ENCODE results near the gene GPR15LG. TPM values are rescaled to one million over a fixed set of nuclear protein-coding genes. Genes with fewer than 3 reads are reported as not detected.

GPR15LG gene
- total and polyA plus RNA-seq, 2 experiments from 2014 or later = not detected

- no peak for DNase-seq (ENCODE audit: low spot score)
- H3F3A ChIP-seq (replicated peaks; ENCODE audit: low read depth) = no peaks in the 10 kb centered on the region
- no peaks in the 10 kb centered on the region for H3K27me3 ChIP-seq (ENCODE audit: insufficient read depth)
- no peak overlapping the region for H3K4me3 Mint-ChIP-seq
- H3K9me2 ChIP-seq (ENCODE audit: insufficient read depth) = no peaks in the 10 kb centered on the region
- H3K27ac Mint-ChIP-seq = no peak overlapping the region
- no peak overlapping the region for H3K4me3 ChIP-seq
- no peaks in the 10 kb centered on the region for H3K79me2 ChIP-seq (replicated peaks; ENCODE audit: insufficient read depth)
- peaks cover 5% of the 10 kb centered on the region for H3K27me3 Mint-ChIP-seq (ENCODE audit: insufficient read depth, low read depth, poor library complexity)
- H3K4me1 ChIP-seq (ENCODE audit: insufficient read depth) = no peaks in the 10 kb centered on the region
- peaks cover 3% of the 10 kb centered on the region; the same call in 1 of the 3 replicates for H3K4me1 Mint-ChIP-seq
- H3K4me2 ChIP-seq = no peak overlapping the region
- no peak overlapping the region for H3K27ac ChIP-seq (ENCODE audit: low read depth)
- no peak for TF ChIP-seq EZH2phosphoT487 (IDR thresholded peaks at IDR 0.05; ENCODE audit: unreplicated experiment)
- no peak for TF ChIP-seq ETS1 (IDR thresholded peaks at IDR 0.05)
- no peak for TF ChIP-seq EZH2 (IDR thresholded peaks at IDR 0.05; ENCODE audit: low read depth, unreplicated experiment)
- H2AFZ ChIP-seq = no peak overlapping the region
- no peaks in the 10 kb centered on the region for H3K36me3 ChIP-seq (ENCODE audit: insufficient read depth)
- no peaks in the 10 kb centered on the region for H4K20me1 ChIP-seq (replicated peaks; ENCODE audit: insufficient read depth)
- H3K9me3 Mint-ChIP-seq = peaks cover 18% of the 10 kb centered on the region
- no peak for ATAC-seq
- peaks cover 5% of the 10 kb centered on the region; the same call in 1 of the 3 replicates for H3K36me3 Mint-ChIP-seq (ENCODE audit: low read depth)
Observed at GRCh38 chr10:84181631-84182030, 8.0 kb downstream of the GPR15LG start.

- no peaks in the 10 kb centered on the region for H3K36me3 ChIP-seq (ENCODE audit: insufficient read depth)
- no peaks in the 10 kb centered on the region for H3F3A ChIP-seq (replicated peaks; ENCODE audit: low read depth)
- H3K4me2 ChIP-seq = no peak overlapping the region
- peaks cover 18% of the 10 kb centered on the region; the same call in 2 of the 3 replicates for H3K9me3 Mint-ChIP-seq
- no peaks in the 10 kb centered on the region for H3K27me3 ChIP-seq (ENCODE audit: insufficient read depth)
- H3K4me1 ChIP-seq (ENCODE audit: insufficient read depth) = no peaks in the 10 kb centered on the region
- H3K4me3 ChIP-seq = no peak overlapping the region
- no peak overlapping the region for H3K27ac ChIP-seq (ENCODE audit: low read depth)
- DNase-seq (ENCODE audit: low spot score) (no peak), ATAC-seq (no peak)
- H3K4me1 Mint-ChIP-seq = no peaks in the 10 kb centered on the region
- H3K4me3 Mint-ChIP-seq = no peak overlapping the region
- H3K36me3 Mint-ChIP-seq (ENCODE audit: low read depth) = peaks cover 5% of the 10 kb centered on the region; the same call in 1 of the 3 replicates
- TF ChIP-seq CTCF (conservative IDR thresholded peaks at IDR 0.05; ENCODE audit: low read depth in 2 of 2) = no peak
- H2AFZ ChIP-seq = no peak overlapping the region
- no peaks in the 10 kb centered on the region for H4K20me1 ChIP-seq (replicated peaks; ENCODE audit: insufficient read depth)
- H3K9me2 ChIP-seq (ENCODE audit: insufficient read depth) = no peaks in the 10 kb centered on the region
- H3K27ac Mint-ChIP-seq = no peak overlapping the region
- H3K27me3 Mint-ChIP-seq (ENCODE audit: insufficient read depth, low read depth, poor library complexity) = peaks cover 2% of the 10 kb centered on the region
- no peaks in the 10 kb centered on the region for H3K79me2 ChIP-seq (replicated peaks; ENCODE audit: insufficient read depth)
Observed at GRCh38 chr10:84184517-84184916, 10.9 kb downstream of the GPR15LG start.

GRCh38 chr10:84185526-84186175 lies 12.1 kb downstream of the GPR15LG start:
- no peaks in the 10 kb centered on the region for H3K36me3 ChIP-seq (ENCODE audit: insufficient read depth)
- Mint-ChIP-seq H3K4me1 (no peaks in the 10 kb centered on the region), H3K36me3 (ENCODE audit: low read depth) (no peaks in the 10 kb centered on the region), H3K9me3 (peaks cover 12% of the 10 kb centered on the region; the same call in 2 of the 3 replicates), H3K27me3 (ENCODE audit: insufficient read depth, low read depth, poor library complexity) (peaks cover 1% of the 10 kb centered on the region), H3K27ac (no peak overlapping the region), H3K4me3 (no peak overlapping the region)
- H3F3A ChIP-seq (replicated peaks; ENCODE audit: low read depth) = no peaks in the 10 kb centered on the region
- no peaks in the 10 kb centered on the region for H3K4me1 ChIP-seq (ENCODE audit: insufficient read depth)
- DNase-seq (ENCODE audit: low spot score) = no peak
- no peak overlapping the region for H3K27ac ChIP-seq (ENCODE audit: low read depth)
- H2AFZ ChIP-seq = 0 out of 2 replicates have a peak overlapping the region, but pooled peaks have one; percentile 2
- ATAC-seq = no peak
- no peaks in the 10 kb centered on the region for H3K79me2 ChIP-seq (replicated peaks; ENCODE audit: insufficient read depth)
- H3K4me3 ChIP-seq = no peak overlapping the region
- no peaks in the 10 kb centered on the region for H3K27me3 ChIP-seq (ENCODE audit: insufficient read depth)
- no peak overlapping the region for H3K4me2 ChIP-seq
- H4K20me1 ChIP-seq (replicated peaks; ENCODE audit: insufficient read depth) = no peaks in the 10 kb centered on the region
- H3K9me2 ChIP-seq (ENCODE audit: insufficient read depth) = no peaks in the 10 kb centered on the region
- no peak for TF ChIP-seq ZNF462 (CRISPR knock-in tag; IDR thresholded peaks at IDR 0.05)
- TF ChIP-seq ZNF114 (CRISPR knock-in tag; IDR thresholded peaks at IDR 0.05) = no peak
- no peak for TF ChIP-seq EZH2 (IDR thresholded peaks at IDR 0.05; ENCODE audit: low read depth, unreplicated experiment)
- no peak for TF ChIP-seq POLR2AphosphoS5 (IDR thresholded peaks at IDR 0.05; ENCODE audit: low read depth)
